A549 (cell line): ENCODE results near the gene SLC6A18. TPM values are rescaled to one million over a fixed set of nuclear protein-coding genes. Genes with fewer than 3 reads are reported as not detected.

Source experiments
- ATAC-seq, 2 experiments: fragments of 200-7000 bp in 1 of 2; fragments of >200 bp in 1 of 2; cut with Nextera tagmentation in 1 of 2; cut with Tn5 transposase in 1 of 2; 3 replicates each; pipeline versions ENCODE4 v1.8.0 to v1.9.1; 2018 to 2020; ENCODE audit warnings: mild to moderate bottlenecking in 1 of 2, moderate library complexity in 1 of 2
- CTCF ChIA-PET: fragments of 300-600 bp; sonication (Branson Sonifier 250); formaldehyde crosslinking; extraction: SDS; loops from one replicate; lab custom pipeline; 2021; ENCODE audit warnings: antibody characterized with exemption, inconsistent platforms; lab: Yijun Ruan, JAX
- POLR2A ChIA-PET: fragments of 350-600 bp; formaldehyde crosslinking; extraction: SDS; loops from one replicate; lab custom pipeline; 2021; ENCODE audit warnings: antibody characterized with exemption, inconsistent platforms; lab: Yijun Ruan, JAX
- DNase-seq, 2 experiments: peaks; one replicate each; pipeline versions ENCODE4 v3.0.0 to v3.0.0-alpha.2; 2011 to 2016; ENCODE audit warnings: low read depth in 1 of 2, low spot score in 1 of 2
- FAIRE-seq: peaks from 2 replicates; lab custom pipeline; 2011; peaks lifted over from hg19 to GRCh38; lab: Jason Lieb, UNC
- H3K27ac ChIP-seq, 2 experiments: fragments of >200 bp; sonication (Bioruptor Twin); formaldehyde crosslinking; 3 replicates each; pipeline ENCODE4 v1.5.1; 2016 to 2017
- H3K4me1 ChIP-seq: fragments of >200 bp; sonication (Bioruptor Twin); formaldehyde crosslinking; 3 replicates; pipeline ENCODE4 v1.6.1; 2016
- H3K4me2 ChIP-seq: fragments of >200 bp; sonication (Bioruptor Twin); formaldehyde crosslinking; 3 replicates; pipeline ENCODE4 v1.6.1; 2016
- H3K4me3 ChIP-seq: fragments of >200 bp; sonication (Bioruptor Twin); formaldehyde crosslinking; 3 replicates; pipeline ENCODE4 v1.5.1; 2016
- H3K9me3 ChIP-seq: fragments of >200 bp; sonication (Bioruptor Twin); formaldehyde crosslinking; 3 replicates; pipeline ENCODE4 v1.6.1; 2016
- BHLHE40 ChIP-seq: IDR thresholded peaks from 2 replicates; pipeline ENCODE4 v1.6.1; 2012; ENCODE audit warnings: low read depth, low read length, inconsistent platforms
- CBX8 ChIP-seq: fragments of 200-600 bp; sonication (generic); IDR thresholded peaks from 2 replicates; pipeline ENCODE4 v1.6.1; 2016
- CTCF ChIP-seq: fragments of >200 bp; sonication (Bioruptor Twin); formaldehyde crosslinking; IDR thresholded peaks from 3 replicates; pipeline ENCODE4 v1.5.1; 2016
- E2F6 ChIP-seq: IDR thresholded peaks from 2 replicates; pipeline ENCODE4 v1.6.1; 2012; ENCODE audit warnings: low read depth, borderline replicate concordance
- ESRRA ChIP-seq: fragments of 150-350 bp; IDR thresholded peaks from 2 replicates; pipeline ENCODE4 v1.6.1; 2014; ENCODE audit warnings: mild to moderate bottlenecking, low read length, borderline replicate concordance
- FOSB ChIP-seq: fragments of 250-450 bp; sonication (Bioruptor Pico); IDR thresholded peaks from 2 replicates; pipeline ENCODE4 v1.5.0; 2020; ENCODE audit warnings: mild to moderate bottlenecking, moderate library complexity
- FOSL2 ChIP-seq, 2 experiments: fragments of 450-650 bp in 1 of 2; fragments of >200 bp in 1 of 2; sonication (Bioruptor Twin) in 1 of 2; formaldehyde crosslinking; IDR thresholded peaks; 2 replicates each; pipeline versions ENCODE4 v1.5.0 to v1.6.1; 2016 to 2020; ENCODE audit warnings: mild to moderate bottlenecking in 1 of 2, moderate library complexity in 1 of 2
- GATA3 ChIP-seq: IDR thresholded peaks from 2 replicates; pipeline ENCODE4 v1.6.1; 2012; ENCODE audit warnings: borderline replicate concordance
- HOXA7 ChIP-seq: fragments of 250-450 bp; sonication (Bioruptor Pico); IDR thresholded peaks from 2 replicates; pipeline ENCODE4 v1.5.0; 2020; ENCODE audit warnings: mild to moderate bottlenecking, moderate library complexity
- JUN ChIP-seq, 2 experiments: fragments of >200 bp; sonication (Bioruptor Twin); formaldehyde crosslinking; IDR thresholded peaks; 2 replicates in 1 of 2; 3 replicates in 1 of 2; pipeline ENCODE4 v1.6.1; 2016 to 2017
- JUNB ChIP-seq: fragments of >200 bp; sonication (Bioruptor Twin); formaldehyde crosslinking; IDR thresholded peaks from 2 replicates; pipeline ENCODE4 v1.6.1; 2016
- KDM5A ChIP-seq: fragments of 200-600 bp; sonication (generic); IDR thresholded peaks from 2 replicates; pipeline ENCODE4 v1.6.1; 2016; ENCODE audit warnings: antibody characterized with exemption, mild to moderate bottlenecking
- MAFK ChIP-seq: fragments of 450-650 bp; IDR thresholded peaks from 2 replicates; pipeline ENCODE4 v1.6.1; 2014; ENCODE audit not compliant: partially characterized antibody
- MYC ChIP-seq: IDR thresholded peaks from 2 replicates; pipeline ENCODE4 v1.6.1; 2012; ENCODE audit warnings: mild to moderate bottlenecking, inconsistent platforms, low read length, improper control_type of control experiment, borderline replicate concordance
- NR3C1 ChIP-seq: fragments of >200 bp; sonication (Bioruptor Twin); formaldehyde crosslinking; IDR thresholded peaks from 3 replicates; pipeline ENCODE4 v1.6.1; 2017
- PHF8 ChIP-seq: fragments of 200-600 bp; sonication (generic); IDR thresholded peaks from 2 replicates; pipeline ENCODE4 v1.6.1; 2016; ENCODE audit warnings: low read depth, mild to moderate bottlenecking, antibody characterized with exemption, moderate library complexity, borderline replicate concordance
- POLR2AphosphoS2 ChIP-seq: conservative IDR thresholded peaks from 2 replicates; pipeline ENCODE4 v1.6.1; 2012; ENCODE audit warnings: low read length, improper control_type of control experiment, inconsistent platforms
- RARB ChIP-seq: fragments of 250-450 bp; sonication (Bioruptor Pico); IDR thresholded peaks from 2 replicates; pipeline ENCODE4 v1.8.0; 2021; ENCODE audit warnings: mild to moderate bottlenecking, moderate library complexity
- SREBF2 ChIP-seq: fragments of 450-650 bp; IDR thresholded peaks from 2 replicates; pipeline ENCODE4 v1.6.1; 2014; ENCODE audit warnings: mild to moderate bottlenecking, moderate library complexity
- WGBS: methylation state at CpG from one replicate; pipeline ENCODE4 v1.1.6; 2017; ENCODE audit errors: missing lambda C conversion rate; 5-methylcytosine and 5-hydroxymethylcytosine counted together
- polyA plus RNA-seq, 4 experiments: library from polyadenylated mRNA; depleted of rRNA in 3 of 4; stranded (reverse); fragments of >200 nt; fragmentation: RNase III in 1 of 4; extraction: RNeasy Plus Mini Kit Qiagen cat#74134 plus additional on column Dnase treatment in 1 of 4; gene quantifications; 2 replicates in 3 of 4; 3 replicates in 1 of 4; pipeline ENCODE4 v1.2.3, GENCODE V29; 2011 to 2017
- TF ChIP-seq, protein P1 (sequence below): fragments of 250-450 bp; sonication (Bioruptor Pico); IDR thresholded peaks from 2 replicates; pipeline ENCODE4 v1.5.0; 2020; ENCODE audit warnings: low read depth, mild to moderate bottlenecking, moderate library complexity
- TF ChIP-seq, protein P2 (sequence below): fragments of 150-350 bp; IDR thresholded peaks from 2 replicates; pipeline ENCODE4 v1.6.1; 2014; ENCODE audit warnings: low read depth, mild to moderate bottlenecking, low read length

SLC6A18 gene
- polyA plus RNA-seq, 2 of the 4 experiments (the other 2 are of a cell fraction), result not detected

GRCh38 chr5:1212271-1212670 is 12.9 kb upstream of the SLC6A18 start:
- Histone ChIP-seq H3K4me1 (no peaks in the 10 kb centered on the region), H3K27ac (no peak overlapping the region), H3K4me2 (no peak overlapping the region), H3K4me3 (no peak overlapping the region), H3K9me3 (no peaks in the 10 kb centered on the region)
- no peak for ATAC-seq
- ChIA-PET CTCF (no interaction called here), POLR2A (no interaction called here)
- DNase-seq, result no peak
- 83% methylated on average over 16 of the region's 20 CpGs for WGBS
- FAIRE-seq, result no peak
- no peak for TF ChIP-seq E2F6
- no peak for TF ChIP-seq SREBF2
- TF ChIP-seq ESRRA, result no peak
- no peak for TF ChIP-seq FOSB (CRISPR knock-in tag)
- no peak for TF ChIP-seq HOXA7 (CRISPR knock-in tag)
- no peak for TF ChIP-seq CTCF
- TF ChIP-seq POLR2AphosphoS2, result no peak
- TF ChIP-seq CBX8, result no peak
- no peak for TF ChIP-seq KDM5A
- TF ChIP-seq RARB (CRISPR knock-in tag), result no peak
- TF ChIP-seq, protein P1, sequence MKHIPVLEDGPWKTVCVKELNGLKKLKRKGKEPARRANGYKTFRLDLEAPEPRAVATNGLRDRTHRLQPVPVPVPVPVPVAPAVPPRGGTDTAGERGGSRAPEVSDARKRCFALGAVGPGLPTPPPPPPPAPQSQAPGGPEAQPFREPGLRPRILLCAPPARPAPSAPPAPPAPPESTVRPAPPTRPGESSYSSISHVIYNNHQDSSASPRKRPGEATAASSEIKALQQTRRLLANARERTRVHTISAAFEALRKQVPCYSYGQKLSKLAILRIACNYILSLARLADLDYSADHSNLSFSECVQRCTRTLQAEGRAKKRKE (CRISPR knock-in tag), result no peak
- no peak for TF ChIP-seq JUN (IDR thresholded peaks at IDR 0.05)
- TF ChIP-seq NR3C1, result no peak

- ATAC-seq, result no peak
- POLR2A ChIA-PET, result no interaction called here
- Histone ChIP-seq H3K4me1 (no peaks in the 10 kb centered on the region), H3K9me3 (no peaks in the 10 kb centered on the region), H3K4me3 (no peak overlapping the region), H3K4me2 (no peak overlapping the region), H3K27ac (no peak overlapping the region)
- CTCF ChIA-PET, result no interaction called here
- TF ChIP-seq, protein P2, sequence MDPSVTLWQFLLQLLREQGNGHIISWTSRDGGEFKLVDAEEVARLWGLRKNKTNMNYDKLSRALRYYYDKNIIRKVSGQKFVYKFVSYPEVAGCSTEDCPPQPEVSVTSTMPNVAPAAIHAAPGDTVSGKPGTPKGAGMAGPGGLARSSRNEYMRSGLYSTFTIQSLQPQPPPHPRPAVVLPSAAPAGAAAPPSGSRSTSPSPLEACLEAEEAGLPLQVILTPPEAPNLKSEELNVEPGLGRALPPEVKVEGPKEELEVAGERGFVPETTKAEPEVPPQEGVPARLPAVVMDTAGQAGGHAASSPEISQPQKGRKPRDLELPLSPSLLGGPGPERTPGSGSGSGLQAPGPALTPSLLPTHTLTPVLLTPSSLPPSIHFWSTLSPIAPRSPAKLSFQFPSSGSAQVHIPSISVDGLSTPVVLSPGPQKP, result no peak
- TF ChIP-seq BHLHE40 (no peak), MAFK (no peak), MYC (no peak), GATA3 (no peak), JUNB (no peak), PHF8 (no peak)
- WGBS, result 25% methylated on average over 4 of the region's 18 CpGs
- FAIRE-seq, result no peak
- DNase-seq, result no peak
Measured at GRCh38 chr5:1212881-1213280, 12.3 kb upstream of the SLC6A18 start.

DNA sequence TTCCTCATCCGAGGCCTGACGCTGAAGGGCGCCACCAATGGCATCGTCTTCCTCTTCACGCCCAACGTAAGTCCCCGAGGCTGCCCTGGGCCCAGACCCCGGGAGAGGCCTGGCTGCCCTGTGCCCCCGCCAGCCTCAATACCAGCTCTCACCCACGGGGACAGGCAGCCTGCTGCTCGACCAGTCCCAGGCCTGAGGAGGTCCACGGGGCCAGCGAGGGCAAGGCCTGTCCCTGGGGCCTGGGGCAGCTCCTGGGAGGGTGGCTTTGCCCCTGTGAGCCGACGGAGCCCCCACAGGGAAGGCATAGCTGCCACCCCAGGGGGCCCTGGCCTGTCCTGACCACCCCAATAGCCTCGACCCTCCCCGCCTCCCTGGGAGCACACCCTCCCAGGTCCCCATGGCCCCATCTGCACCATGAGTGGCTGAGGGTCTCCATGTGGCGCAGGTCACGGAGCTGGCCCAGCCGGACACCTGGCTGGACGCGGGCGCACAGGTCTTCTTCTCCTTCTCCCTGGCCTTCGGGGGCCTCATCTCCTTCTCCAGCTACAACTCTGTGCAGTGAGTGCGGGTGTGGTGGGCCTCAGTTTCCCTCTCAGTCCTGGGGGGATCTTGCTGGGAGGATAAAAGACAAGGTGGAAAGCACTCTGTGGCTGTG is 11.5 kb upstream of the SLC6A18 start:
- H3K4me2 ChIP-seq, result no peak overlapping the region
- no peak for ATAC-seq
- no peak for FAIRE-seq
- H3K4me3 ChIP-seq, result no peak overlapping the region
- H3K27ac ChIP-seq, result no peak overlapping the region
- WGBS, result 74% methylated on average over 9 of the region's 25 CpGs
- CTCF ChIA-PET, result interaction anchor here (1.1 kb wide), 1 partner anchor 431 kb away, joined by 6 read pairs; no protein-coding TSS in a partner anchor
- POLR2A ChIA-PET, result no interaction called here
- no peaks in the 10 kb centered on the region for H3K9me3 ChIP-seq
- no peak for TF ChIP-seq CTCF
- no peak for TF ChIP-seq FOSL2 (IDR thresholded peaks at IDR 0.05)
- TF ChIP-seq FOSL2 (CRISPR knock-in tag; IDR thresholded peaks at IDR 0.05), result no peak
- no peaks in the 10 kb centered on the region for H3K4me1 ChIP-seq
- DNase-seq, result no peak
